Trophoblast cell (in vitro differentiated cells and primary cell): ENCODE measurements around the gene SF3A1.
"Not testable (repeated sequence)": the region's sequence is repeated elsewhere in the genome, so short reads cannot be mapped to it uniquely, and the experiment has no call there.

Experiments used
- DNase-seq, 2 donors: peaks; one replicate each; pipeline ENCODE4 v3.0.0-alpha.2; 2016
- H2AFZ ChIP-seq: 2 replicates; pipeline ENCODE4 v1.6.1; 2013; ENCODE audit warnings: low read length, moderate library complexity, mild to moderate bottlenecking; ENCODE audit not compliant: insufficient read depth, poor library complexity
- H2AK5ac ChIP-seq: 2 replicates; pipeline ENCODE4 v1.6.1; 2013; ENCODE audit warnings: mild to moderate bottlenecking, low read length
- H2BK120ac ChIP-seq: 2 replicates; pipeline ENCODE4 v1.6.1; 2013; ENCODE audit warnings: low read length, mild to moderate bottlenecking, moderate library complexity; ENCODE audit not compliant: insufficient read depth, poor library complexity
- H2BK12ac ChIP-seq: 2 replicates; pipeline ENCODE4 v1.6.1; 2013; ENCODE audit warnings: mild to moderate bottlenecking, low read length, moderate library complexity
- H2BK5ac ChIP-seq: 2 replicates; pipeline ENCODE4 v1.6.1; 2013; ENCODE audit warnings: low read length, low read depth, moderate library complexity, mild to moderate bottlenecking; ENCODE audit not compliant: poor library complexity
- H3K14ac ChIP-seq: 2 replicates; pipeline ENCODE4 v1.6.1; 2013; ENCODE audit warnings: mild to moderate bottlenecking, low read length
- H3K18ac ChIP-seq: 2 replicates; pipeline ENCODE4 v1.6.1; 2013; ENCODE audit warnings: mild to moderate bottlenecking, low read length
- H3K23ac ChIP-seq: 2 replicates; pipeline ENCODE4 v1.6.1; 2013; ENCODE audit warnings: low read length
- H3K27ac ChIP-seq: 2 replicates; pipeline ENCODE4 v1.5.1; 2013; ENCODE audit warnings: low read depth, mild to moderate bottlenecking, inconsistent platforms, low read length, moderate library complexity
- H3K27me3 ChIP-seq: 2 replicates; pipeline ENCODE4 v1.6.1; 2013; ENCODE audit warnings: inconsistent platforms, mild to moderate bottlenecking, low read length, moderate library complexity; ENCODE audit not compliant: insufficient read depth
- H3K36me3 ChIP-seq, 2 experiments: 1 replicate in 1 of 2; 2 replicates in 1 of 2; pipeline ENCODE4 v1.6.1; 2013; ENCODE audit warnings: low read length in 2 of 2, mild to moderate bottlenecking in 2 of 2, moderate library complexity in 1 of 2; ENCODE audit not compliant: insufficient read depth in 2 of 2, control insufficient read depth in 1 of 2
- H3K4ac ChIP-seq: 2 replicates; pipeline ENCODE4 v1.6.1; 2013; ENCODE audit warnings: low read depth, mild to moderate bottlenecking, low read length, moderate library complexity
- H3K4me1 ChIP-seq, 2 experiments: 1 replicate in 1 of 2; 2 replicates in 1 of 2; pipeline ENCODE4 v1.6.1; 2013; ENCODE audit warnings: low read length in 2 of 2, mild to moderate bottlenecking in 2 of 2, moderate library complexity in 1 of 2; ENCODE audit not compliant: insufficient read depth in 2 of 2, control insufficient read depth in 1 of 2
- H3K4me2 ChIP-seq: 2 replicates; pipeline ENCODE4 v1.6.1; 2013; ENCODE audit warnings: inconsistent platforms, mild to moderate bottlenecking, low read length, moderate library complexity
- H3K4me3 ChIP-seq: 2 replicates; pipeline ENCODE4 v1.5.1; 2013; ENCODE audit warnings: mild to moderate bottlenecking, low read depth, low read length, inconsistent platforms
- H3K79me1 ChIP-seq: one replicate; pipeline ENCODE4 v1.6.1; 2013; ENCODE audit warnings: low read length
- H3K79me2 ChIP-seq: 2 replicates; pipeline ENCODE4 v1.6.1; 2013; ENCODE audit warnings: low read length, mild to moderate bottlenecking; ENCODE audit not compliant: control insufficient read depth, insufficient read depth, poor library complexity
- H3K9ac ChIP-seq: 2 replicates; pipeline ENCODE4 v1.6.1; 2013; ENCODE audit warnings: mild to moderate bottlenecking, low read length
- H3K9me3 ChIP-seq: 2 replicates; pipeline ENCODE4 v1.6.1; 2013; ENCODE audit warnings: low read depth, mild to moderate bottlenecking, control low read depth, inconsistent platforms, low read length; ENCODE audit not compliant: insufficient read depth
- H4K12ac ChIP-seq: 2 replicates; pipeline ENCODE4 v1.6.1; 2013; ENCODE audit warnings: low read depth, mild to moderate bottlenecking, low read length, moderate library complexity
- H4K8ac ChIP-seq: 2 replicates; pipeline ENCODE4 v1.6.1; 2013; ENCODE audit warnings: low read depth, mild to moderate bottlenecking, low read length, moderate library complexity
- H4K91ac ChIP-seq: one replicate; pipeline ENCODE4 v1.6.1; 2013; ENCODE audit warnings: low read depth, mild to moderate bottlenecking, low read length, moderate library complexity
- WGBS: extraction: QIAGEN DNeasy Blood & Tissue Kit; methylation state at CpG from one replicate; pipeline ENCODE4 v1.1.7; 2013; ENCODE audit warnings: missing lambda C conversion rate; ENCODE audit not compliant: insufficient read length, insufficient coverage; ENCODE audit errors: extremely low coverage; 5-methylcytosine and 5-hydroxymethylcytosine counted together

The SF3A1 gene

DNA sequence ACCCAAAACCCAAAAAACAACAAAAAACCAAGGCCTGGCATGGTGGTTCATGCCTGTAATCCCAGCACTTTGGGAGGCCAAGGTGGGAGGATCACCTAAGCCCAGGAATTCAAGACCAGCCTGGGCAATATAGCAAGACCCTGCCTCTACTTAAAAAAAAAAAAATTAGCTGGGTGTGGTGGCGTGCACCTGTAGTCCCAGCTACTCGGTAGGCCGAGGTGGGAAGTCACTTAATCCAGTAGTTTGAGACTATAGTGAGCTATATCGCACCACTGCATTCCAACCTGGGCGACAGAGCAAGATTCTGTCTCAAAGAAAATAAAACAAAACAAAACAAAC lies 46.0 kb upstream of the SF3A1 start:
- not testable (repeated sequence) for H3K36me3 ChIP-seq, H3K9ac ChIP-seq, H3K9me3 ChIP-seq, H2AFZ ChIP-seq, DNase-seq, H3K18ac ChIP-seq, H3K27ac ChIP-seq, H3K4me2 ChIP-seq, H3K79me1 ChIP-seq, H3K27me3 ChIP-seq, H3K23ac ChIP-seq, H2BK5ac ChIP-seq, H3K79me2 ChIP-seq, H3K4me1 ChIP-seq, H2BK120ac ChIP-seq, H4K8ac ChIP-seq, H4K12ac ChIP-seq, H3K14ac ChIP-seq, H2AK5ac ChIP-seq, H3K4ac ChIP-seq, H2BK12ac ChIP-seq, H3K4me3 ChIP-seq, H4K91ac ChIP-seq
- no CpG with 5 or more reads among the region's 5 CpGs for WGBS

DNA sequence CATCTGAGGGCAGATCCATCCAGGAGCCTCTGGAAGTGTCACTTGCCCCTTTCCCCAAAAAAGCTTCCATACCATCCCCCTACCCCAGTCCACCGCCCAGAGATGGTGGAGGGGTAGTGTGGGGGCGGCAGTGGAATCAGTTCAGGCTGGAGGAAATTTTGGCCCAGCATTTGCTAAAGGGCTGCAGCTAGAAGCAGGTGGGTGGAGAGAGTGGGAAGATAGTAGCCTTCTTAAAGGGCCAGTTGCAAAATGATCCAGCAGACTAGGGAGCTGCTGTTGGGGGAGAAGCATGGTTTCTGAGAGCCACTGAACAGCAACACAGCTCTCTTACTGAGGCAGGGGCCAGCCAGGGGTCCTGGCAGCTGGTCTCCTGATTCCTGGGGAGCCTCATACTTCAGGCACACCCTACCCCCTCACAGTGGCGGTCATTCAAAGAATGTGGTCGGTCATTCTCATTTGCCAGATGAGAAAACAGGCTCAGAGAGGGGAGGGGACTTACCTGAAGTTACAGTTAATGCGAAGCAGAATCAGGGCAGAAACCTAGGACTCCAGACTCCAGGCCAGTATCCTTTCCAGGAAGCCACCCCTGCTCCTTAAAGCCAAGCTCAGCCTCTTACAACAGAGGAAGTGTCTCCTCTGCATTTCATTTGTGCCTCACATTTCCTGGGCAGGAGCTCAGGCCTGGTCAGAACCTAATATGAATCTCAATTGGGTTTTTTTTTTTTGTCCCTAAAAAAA lies 45.5 kb upstream of the SF3A1 start:
- H3K4me1 ChIP-seq, result peaks cover 0 to 3% of the 10 kb centered on the region in 2 experiments
- H2BK120ac ChIP-seq, result no peak overlapping the region
- H2BK12ac ChIP-seq, result no peak overlapping the region
- H3K4me2 ChIP-seq, result no peak overlapping the region
- H3K79me2 ChIP-seq, result no peaks in the 10 kb centered on the region
- H4K12ac ChIP-seq, result no peak overlapping the region
- H2BK5ac ChIP-seq, result no peak overlapping the region
- no peaks in the 10 kb centered on the region for H3K79me1 ChIP-seq
- H3K18ac ChIP-seq, result no peak overlapping the region
- no peak overlapping the region for H3K9ac ChIP-seq
- H3K9me3 ChIP-seq, result no peaks in the 10 kb centered on the region
- no CpG with 5 or more reads among the region's 5 CpGs for WGBS
- no peak overlapping the region for H2AK5ac ChIP-seq
- H4K8ac ChIP-seq, result no peak overlapping the region
- no peak overlapping the region for H3K4ac ChIP-seq
- no peak overlapping the region for H3K27ac ChIP-seq
- H4K91ac ChIP-seq, result no peak overlapping the region
- H3K23ac ChIP-seq, result no peak overlapping the region
- DNase-seq, result no peak
- peaks cover 5% of the 10 kb centered on the region for H3K27me3 ChIP-seq
- peaks cover 0 to 1% of the 10 kb centered on the region in 2 experiments for H3K36me3 ChIP-seq
- no peak overlapping the region for H3K4me3 ChIP-seq
- H2AFZ ChIP-seq, result no peak overlapping the region
- no peak overlapping the region for H3K14ac ChIP-seq

DNA sequence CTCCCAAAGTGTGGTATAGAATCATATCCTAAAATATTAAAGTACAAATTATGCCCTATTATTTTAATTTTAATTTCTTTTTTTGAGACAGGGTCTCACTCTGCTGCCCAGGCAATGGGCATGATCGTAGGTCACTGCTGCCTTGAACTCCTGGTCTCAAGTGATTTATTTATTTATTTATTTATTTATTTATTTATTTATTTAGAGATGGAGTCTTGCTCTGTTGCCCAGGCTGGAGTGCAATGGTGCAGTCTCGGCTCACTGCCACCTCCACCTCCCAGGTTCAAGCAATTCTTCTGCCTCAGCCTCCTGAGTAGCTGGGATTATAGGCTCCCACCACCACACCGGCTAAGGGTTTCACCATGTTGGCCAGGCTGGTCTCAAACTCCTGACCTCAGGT lies 44.3 kb upstream of the SF3A1 start:
- not testable (repeated sequence) for H3K4ac ChIP-seq, H2BK12ac ChIP-seq, H3K9ac ChIP-seq, H3K14ac ChIP-seq, H2AFZ ChIP-seq, H3K23ac ChIP-seq, H3K4me2 ChIP-seq, H4K8ac ChIP-seq, H4K12ac ChIP-seq, H3K4me3 ChIP-seq, H3K36me3 ChIP-seq, H4K91ac ChIP-seq, H2BK5ac ChIP-seq, H2BK120ac ChIP-seq, H3K27me3 ChIP-seq, H3K79me2 ChIP-seq, H3K79me1 ChIP-seq, DNase-seq, H2AK5ac ChIP-seq, H3K18ac ChIP-seq, H3K27ac ChIP-seq, H3K9me3 ChIP-seq, H3K4me1 ChIP-seq
- WGBS, result no CpG with 5 or more reads among the region's 3 CpGs

DNA sequence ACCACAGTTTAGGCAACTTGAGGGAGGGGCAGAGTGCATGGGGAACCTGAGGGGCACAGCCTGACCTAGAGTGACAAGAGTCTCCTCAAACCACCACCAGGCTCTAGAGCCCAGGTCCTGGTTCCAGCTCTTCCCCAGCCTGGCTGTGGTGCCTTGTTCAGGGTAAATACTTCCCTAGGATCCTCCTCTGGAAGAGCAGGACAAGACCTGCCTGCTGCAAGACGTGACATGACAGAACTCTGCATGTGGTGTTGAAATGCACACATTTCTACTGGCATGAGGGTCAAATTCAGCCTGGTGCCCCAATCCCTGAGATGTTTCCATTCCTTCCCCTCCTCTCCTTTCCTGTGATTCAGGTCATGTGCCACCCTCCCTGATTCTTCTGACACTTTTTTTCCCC lies 43.5 kb upstream of the SF3A1 start:
- no peaks in the 10 kb centered on the region for H3K9me3 ChIP-seq
- no peak overlapping the region for H3K14ac ChIP-seq
- H2BK5ac ChIP-seq, result no peak overlapping the region
- H3K79me2 ChIP-seq, result no peaks in the 10 kb centered on the region
- no peak overlapping the region for H2BK120ac ChIP-seq
- H3K27ac ChIP-seq, result no peak overlapping the region
- no peak overlapping the region for H4K8ac ChIP-seq
- no peak overlapping the region for H2AFZ ChIP-seq
- no CpG with 5 or more reads among the region's 1 CpG for WGBS
- H3K9ac ChIP-seq, result no peak overlapping the region
- H3K4me3 ChIP-seq, result no peak overlapping the region
- H3K4ac ChIP-seq, result no peak overlapping the region
- no peak overlapping the region for H2BK12ac ChIP-seq
- H3K4me2 ChIP-seq, result no peak overlapping the region
- no peak overlapping the region for H4K91ac ChIP-seq
- no peak overlapping the region for H2AK5ac ChIP-seq
- peak in 1 of 2 donors; percentile 15 for DNase-seq
- no peak overlapping the region for H3K23ac ChIP-seq
- H3K27me3 ChIP-seq, result peaks cover 10% of the 10 kb centered on the region
- peaks cover 0 to 6% of the 10 kb centered on the region in 2 experiments for H3K4me1 ChIP-seq
- H3K36me3 ChIP-seq, result no peaks in the 10 kb centered on the region
- no peak overlapping the region for H3K18ac ChIP-seq
- no peak overlapping the region for H4K12ac ChIP-seq
- H3K79me1 ChIP-seq, result no peaks in the 10 kb centered on the region
